Muscle of back (tissue), 11 donors: ENCODE measurements around the gene TAS1R1. TPM values are rescaled to one million over a fixed set of nuclear protein-coding genes. Genes with fewer than 3 reads are reported as not detected.

Experiments used
- DNase-seq, 3 donors: peaks; one replicate each; pipeline versions ENCODE4 v3.0.0 to v3.0.0-alpha.2; 2013
- polyA plus RNA-seq, 10 donors: library from polyadenylated mRNA; unstranded; fragments of 120-200 nt; gene quantifications; one replicate each; pipeline ENCODE4 v1.2.1, GENCODE V29; 2013; ENCODE audit not compliant: insufficient read length in 10 of 10

TAS1R1 gene
- polyA plus RNA-seq, 10 donors, result 3.2 to 7.0 (median 5.1) TPM

- peak in 1 of 3 donors; percentile 45 for DNase-seq
Observed at GRCh38 chr1:6627841-6628545, 72.9 kb downstream of the TAS1R1 start.

- no peak for DNase-seq
Observed at GRCh38 chr1:6628971-6629479, 73.9 kb downstream of the TAS1R1 start.

Other genes with a start within 250 kb of the TAS1R1 start
- gene ACOT7, start 161.5 kb upstream of the TAS1R1 start, polyA plus RNA-seq, result 10 to 100 TPM; 14.1 to 25.9 (median 17.0) TPM
- 1 to 10 TPM in 2 of 10 donors, under 1 TPM in 2, not detected in 6; 0.31 to 2.3 (median 0.92) TPM for gene HES2, start 135.4 kb upstream of the TAS1R1 start, polyA plus RNA-seq
- 1 to 10 TPM in 7 of 10 donors, under 1 TPM in 3; 0.35 to 5.0 (median 1.3) TPM for gene ESPN, start 130.5 kb upstream of the TAS1R1 start, polyA plus RNA-seq
- gene TNFRSF25, start 89.1 kb upstream of the TAS1R1 start, polyA plus RNA-seq, result 10 to 100 TPM in 4 of 10 donors, 1 to 10 TPM in 6; 5.7 to 13.9 (median 9.5) TPM
- gene PLEKHG5, start 63.6 kb upstream of the TAS1R1 start, polyA plus RNA-seq, result 10 to 100 TPM in 4 of 10 donors, 1 to 10 TPM in 6; 6.9 to 15.1 (median 9.8) TPM
- 10 to 100 TPM; 11.0 to 23.8 (median 14.6) TPM for gene NOL9, start 794 bp upstream of the TAS1R1 start, polyA plus RNA-seq
- gene ZBTB48, start 24.7 kb downstream of the TAS1R1 start, polyA plus RNA-seq, result 10 to 100 TPM; 13.2 to 24.8 (median 16.2) TPM
- gene KLHL21, start 47.6 kb downstream of the TAS1R1 start, polyA plus RNA-seq, result 10 to 100 TPM; 25.5 to 42.0 (median 30.0) TPM
- gene PHF13, start 58.4 kb downstream of the TAS1R1 start, polyA plus RNA-seq, result 10 to 100 TPM; 16.1 to 24.0 (median 18.8) TPM
- gene THAP3, start 69.6 kb downstream of the TAS1R1 start, polyA plus RNA-seq, result 10 to 100 TPM; 13.2 to 18.0 (median 15.6) TPM
- 10 to 100 TPM; 26.7 to 42.0 (median 34.7) TPM for gene DNAJC11, start 146.5 kb downstream of the TAS1R1 start, polyA plus RNA-seq
- gene CAMTA1, start 230.1 kb downstream of the TAS1R1 start, polyA plus RNA-seq, result 10 to 100 TPM; 36.4 to 49.7 (median 44.0) TPM